SW480 (cell line): ENCODE results near the gene ZNF331.

Experiments
- DNase-seq: peaks from one replicate; pipeline ENCODE4 v3.0.0-alpha.2; 2016; ENCODE audit warnings: low spot score

ZNF331 gene

GRCh38 chr19:53626976-53627375 lies 89.0 kb downstream of the ZNF331 start:
- no peak for DNase-seq
